HEK293 (cell line): ENCODE data around the gene RAP1GAP.

ENCODE experiments used
- CTCF ChIA-PET: fragments of 350-600 bp; formaldehyde crosslinking; extraction: SDS; loops from one replicate; lab custom pipeline; 2021; ENCODE audit warnings: antibody characterized with exemption; lab: Yijun Ruan, JAX
- POLR2A ChIA-PET: fragments of 300-600 bp; formaldehyde crosslinking; extraction: SDS; loops from one replicate; lab custom pipeline; 2020; ENCODE audit warnings: antibody characterized with exemption, inconsistent platforms; lab: Yijun Ruan, JAX
- H3K27ac ChIP-seq: fragments of 200-500 bp; sonication (Bioruptor generic); 2 replicates; pipeline ENCODE4 v1.5.1; 2014; ENCODE audit warnings: low read depth, low read length, control low read depth, inconsistent platforms; ENCODE audit errors: extremely low read depth
- H3K36me3 ChIP-seq, 2 experiments: fragments of 200-500 bp in 1 of 2; sonication (Bioruptor generic) in 1 of 2; 1 replicate in 1 of 2; 2 replicates in 1 of 2; pipeline ENCODE4 v1.5.1; 2014 to 2017; ENCODE audit warnings: inconsistent platforms in 2 of 2, low read length in 2 of 2; ENCODE audit not compliant: control insufficient read depth in 2 of 2, insufficient read depth in 1 of 2
- H3K4me1 ChIP-seq: fragments of 200-500 bp; sonication (Bioruptor generic); 2 replicates; pipeline ENCODE4 v1.5.1; 2014; ENCODE audit warnings: mild to moderate bottlenecking, low read length, inconsistent platforms; ENCODE audit not compliant: control insufficient read depth, insufficient read depth
- H3K4me3 ChIP-seq: 2 replicates; pipeline ENCODE4 v1.5.1; 2011; ENCODE audit warnings: low read depth, mild to moderate bottlenecking, control low read depth, low read length, moderate library complexity
- H3K9me3 ChIP-seq: fragments of 200-500 bp; sonication (Bioruptor generic); 2 replicates; pipeline ENCODE4 v1.5.1; 2014; ENCODE audit warnings: low read depth, low read length, inconsistent platforms; ENCODE audit not compliant: control insufficient read depth, insufficient read depth
- BCL11B ChIP-seq: fragments of 450-650 bp; formaldehyde crosslinking; IDR thresholded peaks from 2 replicates; pipeline ENCODE4 v1.5.1; 2016; ENCODE audit warnings: low read depth, missing biosample characterization, missing genetic modification characterization
- EGR2 ChIP-seq: fragments of 450-650 bp; formaldehyde crosslinking; IDR thresholded peaks from 2 replicates; pipeline ENCODE4 v1.5.1; 2016; ENCODE audit warnings: low read depth, missing biosample characterization, missing genetic modification characterization
- GLIS1 ChIP-seq: fragments of 450-650 bp; formaldehyde crosslinking; IDR thresholded peaks from 2 replicates; pipeline ENCODE4 v1.5.1; 2016; ENCODE audit warnings: missing biosample characterization, missing genetic modification characterization
- MEIS1 ChIP-seq: sonication (generic); formaldehyde crosslinking; IDR thresholded peaks from 2 replicates; pipeline ENCODE4 v1.8.1; 2022; ENCODE audit warnings: missing genetic modification reagents, mild to moderate bottlenecking, borderline replicate concordance
- SP7 ChIP-seq: fragments of 450-650 bp; formaldehyde crosslinking; IDR thresholded peaks from 2 replicates; pipeline ENCODE4 v1.5.1; 2016; ENCODE audit warnings: missing biosample characterization, missing genetic modification characterization
- TCF7L2 ChIP-seq: IDR thresholded peaks from 2 replicates; pipeline ENCODE4 v1.6.1; 2011; ENCODE audit warnings: low read depth, mild to moderate bottlenecking, inconsistent platforms, low read length, moderate library complexity, borderline replicate concordance
- ZBTB17 ChIP-seq: fragments of 450-650 bp; formaldehyde crosslinking; IDR thresholded peaks from 2 replicates; pipeline ENCODE4 v1.5.1; 2016; ENCODE audit warnings: missing biosample characterization, missing genetic modification characterization
- ZBTB20 ChIP-seq: fragments of 450-650 bp; formaldehyde crosslinking; IDR thresholded peaks from 2 replicates; pipeline ENCODE4 v1.5.1; 2016; ENCODE audit warnings: missing biosample characterization, missing genetic modification characterization
- ZBTB7A ChIP-seq: fragments of 450-650 bp; formaldehyde crosslinking; IDR thresholded peaks from 2 replicates; pipeline ENCODE4 v1.5.1; 2016; ENCODE audit warnings: low read depth, missing biosample characterization, missing genetic modification characterization
- ZFHX2 ChIP-seq: fragments of 450-650 bp; formaldehyde crosslinking; conservative IDR thresholded peaks from 2 replicates; pipeline ENCODE4 v1.5.1; 2016; ENCODE audit warnings: missing biosample characterization, missing genetic modification characterization
- ZFP69B ChIP-seq: fragments of 450-650 bp; formaldehyde crosslinking; IDR thresholded peaks from 2 replicates; pipeline ENCODE4 v1.5.1; 2016; ENCODE audit warnings: missing biosample characterization, missing genetic modification characterization
- ZNF140 ChIP-seq: fragments of 450-650 bp; formaldehyde crosslinking; IDR thresholded peaks from 2 replicates; pipeline ENCODE4 v1.5.1; 2016; ENCODE audit warnings: missing biosample characterization, missing genetic modification characterization
- ZNF174 ChIP-seq: fragments of 450-650 bp; formaldehyde crosslinking; IDR thresholded peaks from 2 replicates; pipeline ENCODE4 v1.5.0; 2017; ENCODE audit warnings: missing biosample characterization, mild to moderate bottlenecking, missing genetic modification characterization
- ZNF19 ChIP-seq: fragments of 450-650 bp; formaldehyde crosslinking; IDR thresholded peaks from 2 replicates; pipeline ENCODE4; 2016; ENCODE audit warnings: missing biosample characterization, missing genetic modification characterization, low read depth
- ZNF223 ChIP-seq: fragments of 450-650 bp; formaldehyde crosslinking; IDR thresholded peaks from 2 replicates; pipeline ENCODE4 v1.5.1; 2016; ENCODE audit warnings: missing biosample characterization, missing genetic modification characterization
- ZNF23 ChIP-seq: fragments of 450-650 bp; formaldehyde crosslinking; IDR thresholded peaks from 2 replicates; pipeline ENCODE4 v1.5.1; 2016; ENCODE audit warnings: missing biosample characterization, missing genetic modification characterization, borderline replicate concordance
- ZNF514 ChIP-seq: fragments of 450-650 bp; formaldehyde crosslinking; IDR thresholded peaks from 2 replicates; pipeline ENCODE4 v1.5.1; 2016; ENCODE audit warnings: missing biosample characterization, missing genetic modification characterization
- ZNF585B ChIP-seq: fragments of 450-650 bp; formaldehyde crosslinking; IDR thresholded peaks from 2 replicates; pipeline ENCODE4 v1.5.1; 2016; ENCODE audit warnings: missing biosample characterization, missing genetic modification characterization
- ZNF621 ChIP-seq: fragments of 450-650 bp; formaldehyde crosslinking; IDR thresholded peaks from 2 replicates; pipeline ENCODE4 v1.5.1; 2017; ENCODE audit warnings: missing biosample characterization, missing genetic modification characterization
- ZNF626 ChIP-seq: fragments of 450-650 bp; sonication (Bioruptor Pico); formaldehyde crosslinking; IDR thresholded peaks from 2 replicates; pipeline ENCODE4 v1.5.1; 2018; ENCODE audit warnings: missing biosample characterization, missing genetic modification characterization, inconsistent platforms
- ZNF664 ChIP-seq: fragments of 450-650 bp; formaldehyde crosslinking; IDR thresholded peaks from 2 replicates; pipeline ENCODE4 v1.5.1; 2016; ENCODE audit warnings: missing biosample characterization, missing genetic modification characterization
- ZNF670 ChIP-seq: fragments of 450-650 bp; formaldehyde crosslinking; IDR thresholded peaks from 2 replicates; pipeline ENCODE4 v1.5.1; 2016; ENCODE audit warnings: missing biosample characterization, missing genetic modification characterization, low read depth
- TF ChIP-seq, protein P1 (sequence below): fragments of 450-650 bp; formaldehyde crosslinking; optimal IDR thresholded peaks from 2 replicates; pipeline ENCODE3; 2016; ENCODE audit warnings: missing biosample characterization, mild to moderate bottlenecking, missing genetic modification characterization
- TF ChIP-seq, protein P2 (sequence below): fragments of 450-650 bp; formaldehyde crosslinking; IDR thresholded peaks from 2 replicates; pipeline ENCODE4 v1.5.1; 2016; ENCODE audit warnings: missing biosample characterization, missing genetic modification characterization, borderline replicate concordance
- TF ChIP-seq, protein P3 (sequence below): fragments of 450-650 bp; formaldehyde crosslinking; IDR thresholded peaks from 2 replicates; pipeline ENCODE4 v1.5.1; 2016; ENCODE audit warnings: missing biosample characterization, missing genetic modification characterization
- TF ChIP-seq, protein P4 (sequence below): fragments of 450-650 bp; formaldehyde crosslinking; IDR thresholded peaks from 2 replicates; pipeline ENCODE4 v1.5.1; 2016; ENCODE audit warnings: missing biosample characterization, missing genetic modification characterization
- TF ChIP-seq, protein P5 (sequence below): fragments of 450-650 bp; formaldehyde crosslinking; IDR thresholded peaks from 2 replicates; pipeline ENCODE4 v1.5.1; 2016; ENCODE audit warnings: missing biosample characterization, missing genetic modification characterization
- TF ChIP-seq, protein P6 (sequence below): fragments of 450-650 bp; formaldehyde crosslinking; IDR thresholded peaks from 2 replicates; pipeline ENCODE4 v1.5.0; 2017; ENCODE audit warnings: missing biosample characterization, missing genetic modification characterization, borderline replicate concordance

Gene RAP1GAP

DNA sequence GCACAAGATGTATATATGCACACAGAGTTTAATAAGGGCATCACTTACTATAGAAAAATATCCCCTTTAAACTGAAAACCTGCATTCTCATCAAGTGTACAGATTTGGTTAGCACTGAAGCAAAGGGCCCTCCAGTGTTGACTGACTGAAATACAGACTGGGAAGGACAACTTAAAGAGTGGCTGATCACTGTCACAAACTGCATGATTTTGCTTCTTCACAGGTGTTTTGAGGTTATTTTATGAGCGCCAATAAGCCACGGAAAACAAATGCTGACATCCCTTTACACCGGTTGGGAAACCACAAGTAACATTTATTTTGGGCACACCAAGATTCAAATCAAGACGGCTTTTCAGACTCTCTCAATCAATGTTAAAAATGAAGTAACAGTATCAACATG lies 30.9 kb upstream of the RAP1GAP start:
- H3K36me3 ChIP-seq = peaks cover 8 to 70% of the 10 kb centered on the region in 2 experiments

DNA sequence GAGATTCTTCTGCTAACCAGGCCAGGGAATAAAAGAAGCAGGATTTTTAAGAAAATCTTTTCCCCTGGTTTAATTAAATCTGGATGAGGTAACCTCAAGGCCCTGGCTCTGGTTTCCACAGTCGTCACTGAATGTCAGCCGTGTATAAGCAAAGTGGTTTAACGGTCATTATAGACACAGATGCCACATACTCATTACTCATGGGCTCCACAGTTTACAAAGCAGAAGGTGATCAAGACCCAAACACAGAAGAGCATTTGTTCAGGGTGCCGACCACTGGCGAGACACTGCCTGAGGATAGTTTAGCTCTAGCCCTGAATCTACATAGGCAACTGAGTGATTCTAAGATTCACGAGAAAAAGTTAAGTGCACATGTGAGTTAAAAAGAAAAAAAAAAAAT lies 27.8 kb upstream of the RAP1GAP start:
- H3K36me3 ChIP-seq = peaks cover 16 to 68% of the 10 kb centered on the region in 2 experiments
- ChIA-PET CTCF (interaction anchor here (0.7 kb wide), 1 partner anchor 14 kb away, joined by 4 read pairs; no protein-coding TSS in a partner anchor), POLR2A (no interaction called here)
- no peaks in the 10 kb centered on the region for H3K4me1 ChIP-seq
- H3K4me3 ChIP-seq = no peak overlapping the region
- no peaks in the 10 kb centered on the region for H3K9me3 ChIP-seq
- no peak overlapping the region for H3K27ac ChIP-seq
- TF ChIP-seq ZBTB20 (tag by site-specific recombination) = no peak
- no peak for TF ChIP-seq SP7 (tag by site-specific recombination)
- no peak for TF ChIP-seq TCF7L2
- TF ChIP-seq, protein P1, sequence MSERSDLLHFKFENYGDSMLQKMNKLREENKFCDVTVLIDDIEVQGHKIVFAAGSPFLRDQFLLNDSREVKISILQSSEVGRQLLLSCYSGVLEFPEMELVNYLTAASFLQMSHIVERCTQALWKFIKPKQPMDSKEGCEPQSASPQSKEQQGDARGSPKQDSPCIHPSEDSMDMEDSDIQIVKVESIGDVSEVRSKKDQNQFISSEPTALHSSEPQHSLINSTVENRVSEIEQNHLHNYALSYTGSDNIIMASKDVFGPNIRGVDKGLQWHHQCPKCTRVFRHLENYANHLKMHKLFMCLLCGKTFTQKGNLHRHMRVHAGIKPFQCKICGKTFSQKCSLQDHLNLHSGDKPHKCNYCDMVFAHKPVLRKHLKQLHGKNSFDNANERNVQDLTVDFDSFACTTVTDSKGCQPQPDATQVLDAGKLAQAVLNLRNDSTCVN = no peak
- no peak for TF ChIP-seq ZNF174
- no peak for TF ChIP-seq EGR2 (tag by site-specific recombination)
- TF ChIP-seq, protein P2, sequence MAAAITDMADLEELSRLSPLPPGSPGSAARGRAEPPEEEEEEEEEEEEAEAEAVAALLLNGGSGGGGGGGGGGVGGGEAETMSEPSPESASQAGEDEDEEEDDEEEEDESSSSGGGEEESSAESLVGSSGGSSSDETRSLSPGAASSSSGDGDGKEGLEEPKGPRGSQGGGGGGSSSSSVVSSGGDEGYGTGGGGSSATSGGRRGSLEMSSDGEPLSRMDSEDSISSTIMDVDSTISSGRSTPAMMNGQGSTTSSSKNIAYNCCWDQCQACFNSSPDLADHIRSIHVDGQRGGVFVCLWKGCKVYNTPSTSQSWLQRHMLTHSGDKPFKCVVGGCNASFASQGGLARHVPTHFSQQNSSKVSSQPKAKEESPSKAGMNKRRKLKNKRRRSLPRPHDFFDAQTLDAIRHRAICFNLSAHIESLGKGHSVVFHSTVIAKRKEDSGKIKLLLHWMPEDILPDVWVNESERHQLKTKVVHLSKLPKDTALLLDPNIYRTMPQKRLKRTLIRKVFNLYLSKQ = no peak
- TF ChIP-seq ZNF621 (tag by site-specific recombination) = no peak
- no peak for TF ChIP-seq ZBTB17
- no peak for TF ChIP-seq ZNF664

More for the DNA sequence above, 30.9 kb upstream of the RAP1GAP start:
- H3K4me3 ChIP-seq = no peak overlapping the region
- no peaks in the 10 kb centered on the region for H3K4me1 ChIP-seq
- no peaks in the 10 kb centered on the region for H3K9me3 ChIP-seq
- ChIA-PET CTCF (no interaction called here), POLR2A (no interaction called here)
- no peak for TF ChIP-seq ZNF223
- no peak for TF ChIP-seq ZFP69B
- no peak for TF ChIP-seq ZNF514 (tag by site-specific recombination)
- no peak for TF ChIP-seq ZNF626
- TF ChIP-seq ZNF585B (tag by site-specific recombination) = no peak
- TF ChIP-seq, protein P3, sequence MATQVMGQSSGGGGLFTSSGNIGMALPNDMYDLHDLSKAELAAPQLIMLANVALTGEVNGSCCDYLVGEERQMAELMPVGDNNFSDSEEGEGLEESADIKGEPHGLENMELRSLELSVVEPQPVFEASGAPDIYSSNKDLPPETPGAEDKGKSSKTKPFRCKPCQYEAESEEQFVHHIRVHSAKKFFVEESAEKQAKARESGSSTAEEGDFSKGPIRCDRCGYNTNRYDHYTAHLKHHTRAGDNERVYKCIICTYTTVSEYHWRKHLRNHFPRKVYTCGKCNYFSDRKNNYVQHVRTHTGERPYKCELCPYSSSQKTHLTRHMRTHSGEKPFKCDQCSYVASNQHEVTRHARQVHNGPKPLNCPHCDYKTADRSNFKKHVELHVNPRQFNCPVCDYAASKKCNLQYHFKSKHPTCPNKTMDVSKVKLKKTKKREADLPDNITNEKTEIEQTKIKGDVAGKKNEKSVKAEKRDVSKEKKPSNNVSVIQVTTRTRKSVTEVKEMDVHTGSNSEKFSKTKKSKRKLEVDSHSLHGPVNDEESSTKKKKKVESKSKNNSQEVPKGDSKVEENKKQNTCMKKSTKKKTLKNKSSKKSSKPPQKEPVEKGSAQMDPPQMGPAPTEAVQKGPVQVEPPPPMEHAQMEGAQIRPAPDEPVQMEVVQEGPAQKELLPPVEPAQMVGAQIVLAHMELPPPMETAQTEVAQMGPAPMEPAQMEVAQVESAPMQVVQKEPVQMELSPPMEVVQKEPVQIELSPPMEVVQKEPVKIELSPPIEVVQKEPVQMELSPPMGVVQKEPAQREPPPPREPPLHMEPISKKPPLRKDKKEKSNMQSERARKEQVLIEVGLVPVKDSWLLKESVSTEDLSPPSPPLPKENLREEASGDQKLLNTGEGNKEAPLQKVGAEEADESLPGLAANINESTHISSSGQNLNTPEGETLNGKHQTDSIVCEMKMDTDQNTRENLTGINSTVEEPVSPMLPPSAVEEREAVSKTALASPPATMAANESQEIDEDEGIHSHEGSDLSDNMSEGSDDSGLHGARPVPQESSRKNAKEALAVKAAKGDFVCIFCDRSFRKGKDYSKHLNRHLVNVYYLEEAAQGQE (tag by site-specific recombination) = no peak
- no peak for TF ChIP-seq ZBTB7A (tag by site-specific recombination)
- TF ChIP-seq GLIS1 (tag by site-specific recombination) = no peak
- TF ChIP-seq MEIS1 (CRISPR knock-in tag) = no peak
- TF ChIP-seq ZNF19 (tag by site-specific recombination) = no peak
- TF ChIP-seq ZBTB20 (tag by site-specific recombination) = no peak
- TF ChIP-seq, protein P4, sequence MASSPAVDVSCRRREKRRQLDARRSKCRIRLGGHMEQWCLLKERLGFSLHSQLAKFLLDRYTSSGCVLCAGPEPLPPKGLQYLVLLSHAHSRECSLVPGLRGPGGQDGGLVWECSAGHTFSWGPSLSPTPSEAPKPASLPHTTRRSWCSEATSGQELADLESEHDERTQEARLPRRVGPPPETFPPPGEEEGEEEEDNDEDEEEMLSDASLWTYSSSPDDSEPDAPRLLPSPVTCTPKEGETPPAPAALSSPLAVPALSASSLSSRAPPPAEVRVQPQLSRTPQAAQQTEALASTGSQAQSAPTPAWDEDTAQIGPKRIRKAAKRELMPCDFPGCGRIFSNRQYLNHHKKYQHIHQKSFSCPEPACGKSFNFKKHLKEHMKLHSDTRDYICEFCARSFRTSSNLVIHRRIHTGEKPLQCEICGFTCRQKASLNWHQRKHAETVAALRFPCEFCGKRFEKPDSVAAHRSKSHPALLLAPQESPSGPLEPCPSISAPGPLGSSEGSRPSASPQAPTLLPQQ = no peak
- TF ChIP-seq ZNF140 (tag by site-specific recombination) = no peak
- TF ChIP-seq, protein P5, sequence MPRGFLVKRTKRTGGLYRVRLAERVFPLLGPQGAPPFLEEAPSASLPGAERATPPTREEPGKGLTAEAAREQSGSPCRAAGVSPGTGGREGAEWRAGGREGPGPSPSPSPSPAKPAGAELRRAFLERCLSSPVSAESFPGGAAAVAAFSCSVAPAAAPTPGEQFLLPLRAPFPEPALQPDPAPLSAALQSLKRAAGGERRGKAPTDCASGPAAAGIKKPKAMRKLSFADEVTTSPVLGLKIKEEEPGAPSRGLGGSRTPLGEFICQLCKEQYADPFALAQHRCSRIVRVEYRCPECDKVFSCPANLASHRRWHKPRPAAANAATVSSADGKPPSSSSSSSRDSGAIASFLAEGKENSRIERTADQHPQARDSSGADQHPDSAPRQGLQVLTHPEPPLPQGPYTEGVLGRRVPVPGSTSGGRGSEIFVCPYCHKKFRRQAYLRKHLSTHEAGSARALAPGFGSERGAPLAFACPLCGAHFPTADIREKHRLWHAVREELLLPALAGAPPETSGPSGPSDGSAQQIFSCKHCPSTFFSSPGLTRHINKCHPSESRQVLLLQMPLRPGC (tag by site-specific recombination) = no peak
- TF ChIP-seq ZNF670 (tag by site-specific recombination) = no peak
- no peak for TF ChIP-seq ZNF621 (tag by site-specific recombination)
- TF ChIP-seq BCL11B (tag by site-specific recombination) = no peak
- TF ChIP-seq, protein P6, sequence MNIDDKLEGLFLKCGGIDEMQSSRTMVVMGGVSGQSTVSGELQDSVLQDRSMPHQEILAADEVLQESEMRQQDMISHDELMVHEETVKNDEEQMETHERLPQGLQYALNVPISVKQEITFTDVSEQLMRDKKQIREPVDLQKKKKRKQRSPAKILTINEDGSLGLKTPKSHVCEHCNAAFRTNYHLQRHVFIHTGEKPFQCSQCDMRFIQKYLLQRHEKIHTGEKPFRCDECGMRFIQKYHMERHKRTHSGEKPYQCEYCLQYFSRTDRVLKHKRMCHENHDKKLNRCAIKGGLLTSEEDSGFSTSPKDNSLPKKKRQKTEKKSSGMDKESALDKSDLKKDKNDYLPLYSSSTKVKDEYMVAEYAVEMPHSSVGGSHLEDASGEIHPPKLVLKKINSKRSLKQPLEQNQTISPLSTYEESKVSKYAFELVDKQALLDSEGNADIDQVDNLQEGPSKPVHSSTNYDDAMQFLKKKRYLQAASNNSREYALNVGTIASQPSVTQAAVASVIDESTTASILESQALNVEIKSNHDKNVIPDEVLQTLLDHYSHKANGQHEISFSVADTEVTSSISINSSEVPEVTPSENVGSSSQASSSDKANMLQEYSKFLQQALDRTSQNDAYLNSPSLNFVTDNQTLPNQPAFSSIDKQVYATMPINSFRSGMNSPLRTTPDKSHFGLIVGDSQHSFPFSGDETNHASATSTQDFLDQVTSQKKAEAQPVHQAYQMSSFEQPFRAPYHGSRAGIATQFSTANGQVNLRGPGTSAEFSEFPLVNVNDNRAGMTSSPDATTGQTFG = no peak
- TF ChIP-seq ZNF23 = no peak
- TF ChIP-seq ZFHX2 = no peak
- TF ChIP-seq, all 188 proteins: peak for 0
- H3K27ac ChIP-seq = no peak overlapping the region
